Activated T-helper 2 cell treated with anti-CD3 and anti-CD28 coated beads, Interferon-gamma antibody, Interleukin-2, Interleukin-4, amounts not matched to agents 10 μg/mL and 5 μg/mL and 100 μg/mL, durations not matched to agents 14 hours and 24 hours and 36 hours (primary cell): ENCODE results near the gene ATXN7. TPM values are rescaled to one million over a fixed set of nuclear protein-coding genes. Genes with fewer than 3 reads are reported as not detected.

Experiments used
- DNase-seq: peaks from one replicate; pipeline ENCODE4 v3.0.0; 2021; ENCODE audit warnings: low spot score
- H3K27ac Mint-ChIP-seq: one replicate; pipeline ENCODE4 v1.8.0; 2021; ENCODE audit warnings: mixed read lengths
- H3K27me3 Mint-ChIP-seq: one replicate; pipeline ENCODE4 v1.8.0; 2021; ENCODE audit warnings: low read depth, mixed read lengths
- H3K36me3 Mint-ChIP-seq: one replicate; pipeline ENCODE4 v1.8.0; 2021; ENCODE audit warnings: low read depth, mixed read lengths
- H3K4me1 Mint-ChIP-seq: one replicate; pipeline ENCODE4 v1.8.0; 2021; ENCODE audit warnings: low read depth, mixed read lengths
- H3K4me3 Mint-ChIP-seq: one replicate; pipeline ENCODE4 v1.8.0; 2021; ENCODE audit warnings: low read depth, mild to moderate bottlenecking, moderate library complexity, mixed read lengths
- H3K9me3 Mint-ChIP-seq: one replicate; pipeline ENCODE4 v1.8.0; 2021; ENCODE audit warnings: mixed read lengths
- intact Hi-C: fragments of 100-400 bp; cut with micrococcal nuclease; formaldehyde crosslinking; loops from one replicate; pipeline ENCODE4 v1.15.1; 2023
- total RNA-seq: library from RNA; stranded (reverse); gene quantifications from 2 replicates; pipeline ENCODE4 v1.2.3, GENCODE V29; 2022

ATXN7 gene
- total RNA-seq, 1 donor from 2014 or later: 42.8 TPM

DNA sequence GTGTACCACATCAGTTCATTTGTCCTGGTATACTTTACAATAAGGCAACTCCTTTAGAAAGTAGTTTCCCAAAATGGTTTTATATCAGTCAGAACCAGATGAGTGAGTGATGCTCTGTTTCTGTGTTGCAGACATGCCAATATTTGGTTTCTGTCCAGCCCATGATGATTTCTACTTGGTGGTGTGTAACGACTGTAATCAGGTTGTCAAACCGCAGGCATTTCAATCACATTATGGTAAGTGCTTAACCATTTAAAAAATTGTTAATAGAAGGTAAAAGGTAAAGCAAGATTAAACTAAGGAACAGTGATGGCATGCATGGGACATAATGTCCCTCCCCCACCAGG, 88.6 kb downstream of the ATXN7 start:
- intact Hi-C loops: no loop called here
- H3K27me3 Mint-ChIP-seq: no peaks in the 10 kb centered on the region
- peaks cover 35% of the 10 kb centered on the region for H3K4me1 Mint-ChIP-seq
- no peak overlapping the region for H3K27ac Mint-ChIP-seq
- H3K4me3 Mint-ChIP-seq: no peak overlapping the region
- no peaks in the 10 kb centered on the region for H3K9me3 Mint-ChIP-seq
- peaks cover 31% of the 10 kb centered on the region for H3K36me3 Mint-ChIP-seq
- no peak for DNase-seq

DNA sequence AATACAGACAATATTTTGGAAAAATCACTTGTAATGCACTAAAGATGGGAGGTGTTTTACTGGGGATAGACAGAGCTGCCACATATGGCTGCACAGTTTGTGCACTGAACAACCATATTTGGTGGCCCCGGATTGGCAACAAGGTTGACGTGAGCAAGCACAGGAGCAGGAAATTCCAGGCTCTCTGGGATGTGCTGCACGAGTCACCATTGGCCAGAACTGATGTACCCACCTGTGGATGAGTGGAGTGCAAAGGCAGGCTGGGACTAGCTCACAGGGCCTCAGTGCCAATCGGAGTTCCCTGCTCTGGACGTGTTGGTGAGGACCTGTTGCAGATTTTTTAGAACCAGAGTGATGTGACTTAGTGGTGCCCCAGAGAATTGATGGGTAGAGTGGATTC, 90.5 kb downstream of the ATXN7 start:
- Mint-ChIP-seq H3K4me3 (no peak overlapping the region), H3K27me3 (no peaks in the 10 kb centered on the region), H3K27ac (no peak overlapping the region), H3K36me3 (peaks cover 22% of the 10 kb centered on the region), H3K9me3 (no peaks in the 10 kb centered on the region), H3K4me1 (peaks cover 28% of the 10 kb centered on the region)
- DNase-seq: no peak
- intact Hi-C loops: no loop called here

DNA sequence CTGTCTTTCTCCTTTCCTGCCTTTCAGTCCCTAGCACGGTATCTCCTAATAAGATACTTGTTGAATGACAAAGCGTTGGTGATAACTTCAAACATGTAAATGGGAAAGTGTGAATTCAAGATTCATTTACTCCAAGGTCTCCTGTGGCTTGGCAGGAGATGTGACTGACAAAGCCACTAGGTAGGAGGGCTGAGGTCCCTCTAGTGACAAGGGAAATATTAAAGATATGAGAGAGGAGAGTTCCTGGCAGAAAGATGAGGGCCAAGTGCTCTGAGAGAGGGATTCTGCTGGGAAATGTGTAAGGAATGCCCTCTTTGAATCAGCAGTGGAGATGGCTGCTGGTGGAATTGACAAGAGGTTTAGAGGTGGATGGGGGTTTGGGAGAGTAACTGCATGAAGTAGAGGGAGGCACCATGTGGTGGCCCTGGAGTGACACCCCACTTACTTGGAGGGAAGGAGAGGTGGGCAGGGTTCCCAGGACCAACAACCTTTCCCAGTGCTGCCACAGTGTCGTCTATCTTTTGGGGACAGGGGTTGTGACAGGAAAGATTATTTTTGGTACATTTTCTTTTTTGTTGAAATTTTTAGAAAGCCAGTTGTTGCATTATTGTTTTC, 91.5 kb downstream of the ATXN7 start:
- Mint-ChIP-seq H3K27me3 (no peaks in the 10 kb centered on the region), H3K27ac (peak overlapping the region; percentile 66), H3K36me3 (peaks cover 22% of the 10 kb centered on the region), H3K4me1 (peaks cover 29% of the 10 kb centered on the region), H3K9me3 (no peaks in the 10 kb centered on the region), H3K4me3 (no peak overlapping the region)
- no peak for DNase-seq
- intact Hi-C loops: no loop called here

DNA sequence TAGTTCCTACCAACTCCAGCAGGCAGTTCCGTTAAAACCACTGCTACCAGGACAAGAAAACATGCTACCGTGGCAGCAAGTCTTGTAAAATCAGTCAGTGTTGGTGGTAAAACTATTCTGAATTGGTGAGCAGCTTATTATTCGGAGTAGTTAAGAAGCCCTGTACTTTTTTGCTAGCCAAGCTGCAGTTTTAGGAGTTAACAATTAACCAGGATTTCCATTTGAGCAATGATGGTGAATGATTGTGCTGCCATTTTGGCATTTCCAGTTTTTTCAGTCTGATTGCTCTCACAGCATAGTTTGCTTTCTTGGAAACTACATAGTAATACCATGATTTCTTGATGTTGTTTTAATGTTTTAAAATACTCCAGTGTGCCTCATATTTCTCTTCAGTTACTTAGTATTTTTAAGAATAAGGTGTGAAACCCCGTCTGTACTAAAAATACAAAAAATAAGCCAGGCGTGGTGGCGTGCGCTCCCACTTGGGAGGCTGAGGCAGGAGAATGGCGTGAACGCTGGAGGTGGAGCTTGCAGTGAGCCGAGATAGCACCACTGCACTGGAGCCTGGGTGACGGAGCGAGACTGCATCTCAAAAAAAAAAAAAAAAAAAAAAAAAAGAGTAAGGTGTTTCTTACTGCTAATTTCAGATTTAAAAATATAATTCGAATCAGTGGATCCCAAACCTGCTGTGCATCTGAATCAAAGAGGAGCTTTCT, 92.3 kb downstream of the ATXN7 start:
- no peaks in the 10 kb centered on the region for H3K9me3 Mint-ChIP-seq
- no peak overlapping the region for H3K27ac Mint-ChIP-seq
- no peak for DNase-seq
- H3K4me1 Mint-ChIP-seq: peaks cover 30% of the 10 kb centered on the region
- no peaks in the 10 kb centered on the region for H3K27me3 Mint-ChIP-seq
- H3K4me3 Mint-ChIP-seq: no peak overlapping the region
- peaks cover 27% of the 10 kb centered on the region for H3K36me3 Mint-ChIP-seq
- intact Hi-C loops: no loop called here

DNA sequence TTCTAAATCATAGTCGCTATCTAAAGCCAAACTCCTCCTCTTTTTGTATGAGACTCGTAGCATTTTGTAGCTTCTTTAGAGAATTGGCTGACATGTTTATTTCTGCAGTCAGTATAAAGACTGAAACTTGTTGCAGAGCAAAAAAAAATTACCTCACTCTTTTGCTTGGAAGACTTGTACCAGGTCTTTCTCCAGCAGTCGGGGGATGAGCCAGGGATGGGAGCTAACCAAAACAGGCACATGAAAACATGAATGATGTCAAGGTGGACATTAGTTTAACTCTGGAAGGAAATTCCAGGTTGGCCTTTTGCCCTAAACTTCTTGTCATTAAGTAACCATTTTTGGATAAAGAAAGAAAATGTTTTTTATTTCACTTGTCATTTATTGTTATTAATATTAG, 95.5 kb downstream of the ATXN7 start:
- H3K27ac Mint-ChIP-seq: no peak overlapping the region
- H3K4me3 Mint-ChIP-seq: no peak overlapping the region
- peaks cover 15% of the 10 kb centered on the region for H3K36me3 Mint-ChIP-seq
- intact Hi-C loops: no loop called here
- DNase-seq: no peak
- H3K9me3 Mint-ChIP-seq: no peaks in the 10 kb centered on the region
- H3K4me1 Mint-ChIP-seq: peaks cover 25% of the 10 kb centered on the region
- H3K27me3 Mint-ChIP-seq: no peaks in the 10 kb centered on the region

DNA sequence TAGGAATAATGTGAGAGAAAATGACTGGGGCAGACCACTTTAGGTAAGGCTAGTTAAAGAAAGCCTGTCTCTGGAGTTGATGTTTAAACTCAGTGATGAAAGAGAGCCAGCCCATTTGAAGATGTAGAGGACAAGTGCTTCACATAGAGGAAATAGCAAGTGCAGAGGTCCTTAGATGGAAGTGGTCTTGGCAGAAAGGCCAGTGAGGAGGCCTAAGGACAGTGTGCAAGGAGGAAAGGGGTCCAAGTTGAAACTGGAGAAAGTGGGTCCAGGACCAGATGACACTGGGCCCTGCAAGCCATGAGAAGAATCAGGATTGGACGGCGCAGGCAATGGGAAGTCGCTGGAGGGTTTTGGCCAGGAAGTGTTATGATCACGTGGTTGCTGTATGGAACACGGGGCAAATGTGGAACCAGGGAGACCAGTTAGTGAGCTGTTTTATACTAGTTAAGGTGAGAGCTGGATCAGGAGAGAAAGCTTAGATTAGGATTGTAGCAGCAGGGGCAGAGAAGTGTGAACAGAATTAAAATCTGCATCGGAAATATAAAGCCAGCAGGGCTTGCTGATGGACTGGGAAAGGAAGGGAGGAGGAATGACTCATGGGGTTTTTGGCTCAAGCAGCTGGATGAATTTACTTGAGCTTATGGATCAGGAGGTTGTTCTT, 96.5 kb downstream of the ATXN7 start:
- Mint-ChIP-seq H3K4me1 (peaks cover 32% of the 10 kb centered on the region), H3K4me3 (peak overlapping the region; percentile 22), H3K9me3 (no peaks in the 10 kb centered on the region), H3K27ac (peak overlapping the region; percentile 16), H3K27me3 (no peaks in the 10 kb centered on the region), H3K36me3 (peaks cover 7% of the 10 kb centered on the region)
- no peak for DNase-seq
- intact Hi-C loops: loop anchor here (10.0 kb wide), 1 partner anchor 95 kb away; the partner anchor contains the start of genes ATXN7 and THOC7

DNA sequence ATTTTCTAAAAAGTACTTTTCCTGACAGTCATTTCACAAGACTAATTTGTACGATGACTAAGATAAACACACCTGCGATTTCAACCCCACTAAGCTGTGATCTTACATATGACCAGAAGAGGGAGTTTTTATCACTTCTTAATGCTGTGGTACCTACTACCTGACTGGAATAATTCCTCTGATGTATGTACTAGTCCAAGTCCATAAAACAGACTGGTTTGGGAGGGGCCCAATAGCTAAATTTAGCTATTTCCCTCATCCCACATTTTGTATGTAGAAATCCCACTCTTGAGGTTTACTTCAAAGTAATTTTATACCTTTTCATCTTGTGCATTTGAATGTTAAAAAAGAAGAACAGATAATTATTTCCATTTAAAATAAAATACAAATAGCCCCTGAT, 98.2 kb downstream of the ATXN7 start:
- peaks cover 44% of the 10 kb centered on the region for H3K4me1 Mint-ChIP-seq

DNA sequence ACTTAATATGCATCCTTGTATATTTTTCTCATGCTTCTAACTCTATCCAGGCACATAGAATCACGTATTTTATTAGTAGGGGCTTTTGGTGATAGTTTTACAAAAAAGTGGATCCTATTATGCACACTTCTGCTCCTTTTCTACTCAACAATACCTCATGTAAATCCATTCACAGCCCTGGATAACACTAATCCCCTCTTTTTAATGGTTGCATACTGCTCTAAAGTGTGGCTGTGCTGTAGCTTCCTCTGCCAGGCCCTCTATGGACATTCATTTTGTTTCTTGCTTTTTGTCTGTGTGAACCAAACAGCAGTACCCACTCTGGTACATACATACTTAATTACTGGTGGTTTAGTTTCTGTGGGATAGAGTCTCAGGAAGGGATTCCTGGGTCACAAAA, 99.8 kb downstream of the ATXN7 start:
- intact Hi-C loops: loop anchor here (2.0 to 10.0 kb wide), 2 partner anchors 15 to 99 kb away; partner anchors contain the start of genes ATXN7 and THOC7
- no peak for DNase-seq
- H3K9me3 Mint-ChIP-seq: no peaks in the 10 kb centered on the region
- no peaks in the 10 kb centered on the region for H3K27me3 Mint-ChIP-seq
- H3K36me3 Mint-ChIP-seq: peaks cover 4% of the 10 kb centered on the region
- H3K4me3 Mint-ChIP-seq: no peak overlapping the region
- H3K4me1 Mint-ChIP-seq: peaks cover 57% of the 10 kb centered on the region
- H3K27ac Mint-ChIP-seq: no peak overlapping the region

More for the DNA sequence above, 98.2 kb downstream of the ATXN7 start:
- H3K9me3 Mint-ChIP-seq: no peaks in the 10 kb centered on the region
- H3K36me3 Mint-ChIP-seq: peaks cover 4% of the 10 kb centered on the region
- H3K4me3 Mint-ChIP-seq: no peak overlapping the region
- no peaks in the 10 kb centered on the region for H3K27me3 Mint-ChIP-seq
- no peak overlapping the region for H3K27ac Mint-ChIP-seq
- intact Hi-C loops: loop anchor here (1.0 to 10.0 kb wide), 4 partner anchors 10 to 97 kb away; partner anchors contain the start of genes ATXN7 and THOC7
- DNase-seq: no peak

DNA sequence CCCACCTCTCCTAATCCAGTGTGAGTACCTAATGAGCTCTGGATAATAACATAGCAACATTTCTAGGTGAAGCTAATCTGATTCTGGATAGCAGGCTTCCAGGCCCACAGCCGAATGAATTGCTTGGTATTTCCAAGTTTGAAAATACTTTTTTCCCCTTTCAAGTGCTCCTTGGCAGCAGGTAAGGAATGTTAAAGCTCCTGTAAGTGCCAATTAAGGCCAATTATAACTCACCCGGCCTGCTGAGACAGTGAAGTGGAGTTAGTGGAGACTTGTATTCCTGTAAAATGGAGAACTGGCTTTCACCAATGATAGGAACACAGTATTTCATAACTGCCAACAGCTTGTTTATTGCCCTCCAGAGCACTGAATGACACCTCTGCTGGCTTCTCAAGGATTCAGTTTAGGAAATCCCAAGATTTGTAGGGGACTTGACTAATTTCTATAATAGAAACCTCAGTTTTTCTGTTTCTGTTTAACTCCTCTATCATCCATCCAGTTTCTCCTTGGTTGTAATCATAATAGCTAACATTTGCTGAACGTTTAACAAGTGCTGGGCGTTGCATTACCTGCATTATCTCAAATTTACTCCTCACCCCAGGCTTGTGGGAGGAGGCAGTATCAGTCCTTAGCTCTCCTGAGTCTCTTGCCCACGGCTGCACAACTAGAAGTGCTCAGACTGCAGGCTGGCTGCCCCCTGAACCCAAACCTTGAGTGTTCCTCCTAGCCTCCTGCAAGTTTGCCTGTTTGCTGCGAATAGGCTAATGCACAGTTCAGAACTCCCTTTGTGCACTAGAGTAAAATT, 101.2 kb downstream of the ATXN7 start:
- no peak overlapping the region for H3K4me3 Mint-ChIP-seq
- no peak for DNase-seq
- no peaks in the 10 kb centered on the region for H3K9me3 Mint-ChIP-seq
- intact Hi-C loops: loop anchor here (10.0 kb wide), 1 partner anchor 100 kb away; the partner anchor contains the start of genes ATXN7 and THOC7
- peaks cover 10% of the 10 kb centered on the region for H3K36me3 Mint-ChIP-seq
- H3K27ac Mint-ChIP-seq: peak overlapping the region; percentile 9
- H3K4me1 Mint-ChIP-seq: peaks cover 66% of the 10 kb centered on the region
- no peaks in the 10 kb centered on the region for H3K27me3 Mint-ChIP-seq

DNA sequence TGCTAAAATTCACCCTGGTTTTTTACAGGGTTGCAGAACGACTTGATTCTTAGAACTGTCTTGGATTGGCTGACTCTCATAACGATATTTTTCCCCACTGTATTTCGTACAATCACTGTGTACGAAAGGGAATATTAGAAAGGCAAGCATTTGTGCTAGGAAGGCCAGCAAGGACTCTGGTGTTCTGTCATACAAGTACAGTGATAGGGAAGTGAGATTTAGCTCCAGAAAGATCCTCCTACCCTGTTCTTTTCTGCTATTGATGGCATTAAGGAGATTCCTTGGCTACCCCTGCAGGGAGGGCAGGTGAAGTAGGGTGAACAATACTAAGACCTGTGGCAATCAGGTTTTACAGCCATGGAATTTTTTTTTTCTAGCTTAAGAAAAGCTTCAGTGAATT, 102.3 kb downstream of the ATXN7 start:
- H3K36me3 Mint-ChIP-seq: peaks cover 6% of the 10 kb centered on the region
- no peaks in the 10 kb centered on the region for H3K9me3 Mint-ChIP-seq
- H3K27ac Mint-ChIP-seq: no peak overlapping the region
- H3K27me3 Mint-ChIP-seq: no peaks in the 10 kb centered on the region
- DNase-seq: no peak
- H3K4me1 Mint-ChIP-seq: peaks cover 69% of the 10 kb centered on the region
- intact Hi-C loops: loop anchor here (10.0 kb wide), 1 partner anchor 101 kb away; the partner anchor contains the start of genes ATXN7 and THOC7
- H3K4me3 Mint-ChIP-seq: no peak overlapping the region

DNA sequence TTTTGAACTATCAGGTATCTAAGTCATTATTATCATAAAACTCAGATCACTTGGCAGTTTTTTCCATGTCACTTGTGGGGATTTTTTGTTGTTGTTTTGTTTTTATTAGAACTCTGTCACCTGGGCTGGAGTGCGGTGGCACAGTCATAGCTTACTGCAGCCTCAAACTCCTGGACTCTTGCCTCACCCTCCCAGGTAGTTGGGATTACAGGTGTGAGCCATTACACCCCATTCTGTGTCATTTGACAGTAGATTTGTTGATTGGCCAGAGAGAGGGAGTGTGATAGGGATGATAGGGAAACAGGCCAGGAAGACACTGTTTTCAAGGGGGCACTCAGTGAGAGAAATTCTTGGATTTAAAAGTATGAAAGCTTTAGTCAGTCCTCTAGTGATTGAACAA, 103.2 kb downstream of the ATXN7 start:
- Mint-ChIP-seq H3K27ac (peak overlapping the region; percentile 82), H3K27me3 (no peaks in the 10 kb centered on the region), H3K36me3 (peaks cover 9% of the 10 kb centered on the region), H3K4me1 (peaks cover 74% of the 10 kb centered on the region), H3K4me3 (peak overlapping the region; percentile 69), H3K9me3 (no peaks in the 10 kb centered on the region)
- DNase-seq: no peak
- intact Hi-C loops: loop anchor here (10.0 kb wide), 1 partner anchor 102 kb away; the partner anchor contains the start of genes ATXN7 and THOC7
